ENCODE results near the gene RBKS. TPM values are rescaled to one million over a fixed set of nuclear protein-coding genes. Genes with fewer than 3 reads are reported as not detected.

RBKS gene
- total and polyA plus RNA-seq, 8 donors, result 1.5 to 3.9 (median 2.4) TPM

- Histone ChIP-seq H3K4me3 (no peak overlapping the region), H3K27ac (no peak overlapping the region), H3K27me3 (no peaks in the 10 kb centered on the region), H3K36me3 (no peaks in the 10 kb centered on the region), H3K9me3 (no peaks in the 10 kb centered on the region), H3K4me1 (peaks cover 0 to 7% (median 0%) of the 10 kb centered on the region in 3 donors)
- ATAC-seq (no peak), DNase-seq (no peak), FAIRE-seq (no peak)
- intact Hi-C loops (cut with DNase I), result no loop called here
- WGBS, 2 donors, result 65 to 73% methylated on average over 2 of the region's 2 CpGs
- TF ChIP-seq, protein P1, sequence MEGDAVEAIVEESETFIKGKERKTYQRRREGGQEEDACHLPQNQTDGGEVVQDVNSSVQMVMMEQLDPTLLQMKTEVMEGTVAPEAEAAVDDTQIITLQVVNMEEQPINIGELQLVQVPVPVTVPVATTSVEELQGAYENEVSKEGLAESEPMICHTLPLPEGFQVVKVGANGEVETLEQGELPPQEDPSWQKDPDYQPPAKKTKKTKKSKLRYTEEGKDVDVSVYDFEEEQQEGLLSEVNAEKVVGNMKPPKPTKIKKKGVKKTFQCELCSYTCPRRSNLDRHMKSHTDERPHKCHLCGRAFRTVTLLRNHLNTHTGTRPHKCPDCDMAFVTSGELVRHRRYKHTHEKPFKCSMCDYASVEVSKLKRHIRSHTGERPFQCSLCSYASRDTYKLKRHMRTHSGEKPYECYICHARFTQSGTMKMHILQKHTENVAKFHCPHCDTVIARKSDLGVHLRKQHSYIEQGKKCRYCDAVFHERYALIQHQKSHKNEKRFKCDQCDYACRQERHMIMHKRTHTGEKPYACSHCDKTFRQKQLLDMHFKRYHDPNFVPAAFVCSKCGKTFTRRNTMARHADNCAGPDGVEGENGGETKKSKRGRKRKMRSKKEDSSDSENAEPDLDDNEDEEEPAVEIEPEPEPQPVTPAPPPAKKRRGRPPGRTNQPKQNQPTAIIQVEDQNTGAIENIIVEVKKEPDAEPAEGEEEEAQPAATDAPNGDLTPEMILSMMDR (IDR thresholded peaks at IDR 0.05), result no peak
Observed at GRCh38 chr2:27909901-27910300, 19.7 kb upstream of the RBKS start.

DNA sequence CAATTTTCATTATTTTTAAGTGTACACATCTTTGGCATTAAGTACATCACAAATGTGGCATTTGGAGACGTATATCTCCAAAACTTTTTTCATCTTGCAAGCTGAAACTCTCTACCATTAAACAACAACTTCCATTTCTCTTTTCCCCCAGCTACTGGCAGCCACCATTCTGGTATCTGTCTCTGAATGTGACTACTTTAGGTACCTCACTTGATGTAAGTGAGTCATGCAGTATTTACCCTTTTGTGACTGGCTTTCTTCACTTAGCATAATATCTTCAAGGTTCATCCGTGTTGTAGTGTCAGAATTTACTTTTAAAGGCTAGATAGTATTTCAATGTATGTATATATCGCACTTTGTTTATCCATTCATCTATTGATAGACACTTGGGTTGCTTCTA, 17.4 kb upstream of the RBKS start:
- no peak for ATAC-seq
- H3K4me3 ChIP-seq, result no peak overlapping the region
- H3K9me3 ChIP-seq, result no peaks in the 10 kb centered on the region

GRCh38 chr2:27906074-27906473, 15.9 kb upstream of the RBKS start:
- Histone ChIP-seq H3K4me3 (no peak overlapping the region), H3K27me3 (no peaks in the 10 kb centered on the region), H3K9me3 (no peaks in the 10 kb centered on the region), H3K36me3 (peaks cover 0 to 6% (median 0%) of the 10 kb centered on the region in 3 donors), H3K27ac (no peak overlapping the region), H3K4me1 (no peaks in the 10 kb centered on the region)
- FAIRE-seq (no peak), DNase-seq (no peak), ATAC-seq (no peak)
- TF ChIP-seq, protein P1 (IDR thresholded peaks at IDR 0.05), result no peak
- intact Hi-C loops (cut with DNase I), result no loop called here
- WGBS, 2 donors, result 90 to 92% methylated on average over 1 of the region's 1 CpG

More for the DNA sequence above, 17.4 kb upstream of the RBKS start:
- Histone ChIP-seq H3K36me3 (no peaks in the 10 kb centered on the region), H3K27me3 (no peaks in the 10 kb centered on the region), H3K27ac (no peak overlapping the region), H3K4me1 (no peaks in the 10 kb centered on the region)
- TF ChIP-seq, protein P1 (IDR thresholded peaks at IDR 0.05), result no peak
- no peak for DNase-seq
- 54 to 57% methylated on average over 3 of the region's 3 CpGs for WGBS, 2 donors
- intact Hi-C loops (cut with DNase I), result no loop called here
- no peak for FAIRE-seq

GRCh38 chr2:27904405-27904665, 14.1 kb upstream of the RBKS start:
- ATAC-seq (no peak), DNase-seq (no peak), FAIRE-seq (no peak)
- H3K36me3 ChIP-seq, result peaks cover 0 to 6% (median 0%) of the 10 kb centered on the region in 3 donors
- WGBS, 2 donors, result 56 to 64% methylated on average over 1 of the region's 1 CpG
- TF ChIP-seq, protein P1 (IDR thresholded peaks at IDR 0.05), result no peak
- no peak overlapping the region for H3K27ac ChIP-seq
- H3K4me1 ChIP-seq, result no peaks in the 10 kb centered on the region
- H3K27me3 ChIP-seq, result no peaks in the 10 kb centered on the region
- no peak overlapping the region for H3K4me3 ChIP-seq
- intact Hi-C loops (cut with DNase I), result no loop called here
- no peaks in the 10 kb centered on the region for H3K9me3 ChIP-seq

GRCh38 chr2:27903649-27904404, 13.6 kb upstream of the RBKS start:
- ATAC-seq, result no peak
- no peak overlapping the region for H3K4me3 ChIP-seq
- no peak for FAIRE-seq
- no peaks in the 10 kb centered on the region for H3K9me3 ChIP-seq
- intact Hi-C loops (cut with DNase I), result no loop called here
- no peaks in the 10 kb centered on the region for H3K27me3 ChIP-seq
- 93 to 96% methylated on average over 10 of the region's 10 CpGs for WGBS, 2 donors
- peaks cover 0 to 6% (median 0%) of the 10 kb centered on the region in 3 donors for H3K36me3 ChIP-seq
- TF ChIP-seq, protein P1 (IDR thresholded peaks at IDR 0.05), result no peak
- H3K27ac ChIP-seq, result no peak overlapping the region
- H3K4me1 ChIP-seq, result no peaks in the 10 kb centered on the region
- DNase-seq, result no peak
